Measurements from ENCODE around the gene DYSF. TPM values are rescaled to one million over a fixed set of nuclear protein-coding genes. Genes with fewer than 3 reads are reported as not detected.

DYSF gene
- total RNA-seq, 1 donor from 2014 or later = 4.2 TPM

DNA sequence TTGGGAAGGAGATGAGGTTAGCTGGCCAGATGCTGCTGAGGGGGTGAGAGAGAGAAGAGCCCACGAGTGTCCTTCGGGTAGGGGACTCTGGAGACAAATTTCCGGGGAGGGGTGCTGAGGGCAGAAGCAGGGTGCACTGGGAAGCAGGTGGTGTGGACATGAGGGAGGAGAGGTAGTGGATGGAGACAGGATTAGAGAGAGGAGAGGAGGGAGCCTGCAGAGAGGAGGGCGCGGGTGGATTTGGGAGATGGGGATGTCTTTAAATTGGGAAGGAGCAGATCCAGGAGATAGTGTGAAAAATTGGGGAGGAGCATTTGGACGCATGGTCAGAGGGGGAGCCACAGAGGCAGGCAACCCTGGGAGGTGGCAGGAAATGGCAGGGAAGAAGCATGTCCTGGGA, 154.7 kb downstream of the DYSF start:
- DNase-seq (ENCODE audit: extremely low spot score, unreplicated experiment) = peak; percentile 32
- TF ChIP-seq, protein P1, sequence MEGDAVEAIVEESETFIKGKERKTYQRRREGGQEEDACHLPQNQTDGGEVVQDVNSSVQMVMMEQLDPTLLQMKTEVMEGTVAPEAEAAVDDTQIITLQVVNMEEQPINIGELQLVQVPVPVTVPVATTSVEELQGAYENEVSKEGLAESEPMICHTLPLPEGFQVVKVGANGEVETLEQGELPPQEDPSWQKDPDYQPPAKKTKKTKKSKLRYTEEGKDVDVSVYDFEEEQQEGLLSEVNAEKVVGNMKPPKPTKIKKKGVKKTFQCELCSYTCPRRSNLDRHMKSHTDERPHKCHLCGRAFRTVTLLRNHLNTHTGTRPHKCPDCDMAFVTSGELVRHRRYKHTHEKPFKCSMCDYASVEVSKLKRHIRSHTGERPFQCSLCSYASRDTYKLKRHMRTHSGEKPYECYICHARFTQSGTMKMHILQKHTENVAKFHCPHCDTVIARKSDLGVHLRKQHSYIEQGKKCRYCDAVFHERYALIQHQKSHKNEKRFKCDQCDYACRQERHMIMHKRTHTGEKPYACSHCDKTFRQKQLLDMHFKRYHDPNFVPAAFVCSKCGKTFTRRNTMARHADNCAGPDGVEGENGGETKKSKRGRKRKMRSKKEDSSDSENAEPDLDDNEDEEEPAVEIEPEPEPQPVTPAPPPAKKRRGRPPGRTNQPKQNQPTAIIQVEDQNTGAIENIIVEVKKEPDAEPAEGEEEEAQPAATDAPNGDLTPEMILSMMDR (conservative IDR thresholded peaks at IDR 0.05) = no peak
- Mint-ChIP-seq H3K27me3 (peaks cover 22% of the 10 kb centered on the region), H3K4me1 (ENCODE audit: unreplicated experiment) (peaks cover 9% of the 10 kb centered on the region), H3K27ac (peak overlapping the region; percentile 68), H3K9me3 (no peaks in the 10 kb centered on the region), H3K36me3 (no peaks in the 10 kb centered on the region), H3K4me3 (no peak overlapping the region)

- H3K4me1 Mint-ChIP-seq (ENCODE audit: unreplicated experiment) = peaks cover 9% of the 10 kb centered on the region
- no peaks in the 10 kb centered on the region for H3K9me3 Mint-ChIP-seq
- peak; percentile 48 for DNase-seq (ENCODE audit: extremely low spot score, unreplicated experiment)
- TF ChIP-seq, protein P1 (conservative IDR thresholded peaks at IDR 0.05) = no peak
- H3K4me3 Mint-ChIP-seq = no peak overlapping the region
- peaks cover 22% of the 10 kb centered on the region for H3K27me3 Mint-ChIP-seq
- no peaks in the 10 kb centered on the region for H3K36me3 Mint-ChIP-seq
- H3K27ac Mint-ChIP-seq = no peak overlapping the region
These were observed 155.1 kb downstream of the DYSF start for GRCh38 chr2:71608441-71608840.

DNA sequence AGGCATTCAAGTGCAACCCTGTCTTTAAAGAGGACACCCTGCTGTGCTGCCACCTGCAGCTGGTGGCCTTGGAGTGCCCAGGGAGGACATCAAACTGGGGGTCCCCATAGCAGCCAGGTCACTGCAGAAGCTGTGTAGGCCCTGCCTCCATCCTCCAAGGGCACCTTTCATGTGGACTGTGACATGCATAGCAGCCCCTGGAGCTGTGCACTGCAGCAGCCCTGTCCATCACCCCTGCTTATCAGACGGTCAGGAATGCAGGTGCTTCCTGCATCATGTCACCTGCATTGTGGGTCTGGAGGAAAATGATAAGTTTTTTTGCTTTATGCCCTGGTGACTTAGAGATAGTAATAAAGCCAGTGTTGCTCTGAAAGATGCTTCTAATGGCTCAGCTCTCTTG, 155.7 kb downstream of the DYSF start:
- H3K36me3 Mint-ChIP-seq = no peaks in the 10 kb centered on the region
- TF ChIP-seq, protein P1 (conservative IDR thresholded peaks at IDR 0.05) = no peak
- DNase-seq (ENCODE audit: extremely low spot score, unreplicated experiment) = peak; percentile 53

DNA sequence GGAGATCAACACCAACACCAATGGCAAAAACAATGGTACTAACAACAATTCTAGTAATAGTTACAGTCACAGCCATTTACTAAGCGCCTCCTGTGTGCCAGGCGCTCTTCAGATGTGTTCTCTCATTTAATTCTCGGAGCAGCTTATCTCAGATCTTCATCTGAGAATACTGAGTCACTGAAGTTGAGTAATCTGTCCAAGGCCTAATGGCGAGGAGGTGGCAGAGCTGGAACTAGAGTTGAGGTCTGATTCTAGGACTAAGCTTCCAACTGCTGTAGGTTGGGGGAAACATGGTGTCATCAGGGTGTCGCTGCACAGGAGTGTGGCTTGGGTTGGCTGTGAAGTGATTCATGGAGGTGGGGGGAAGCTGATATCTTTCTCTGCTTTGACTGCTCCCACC, 156.1 kb downstream of the DYSF start:
- Mint-ChIP-seq H3K4me1 (ENCODE audit: unreplicated experiment) (peaks cover 11% of the 10 kb centered on the region), H3K36me3 (no peaks in the 10 kb centered on the region), H3K4me3 (no peak overlapping the region), H3K27me3 (peaks cover 20% of the 10 kb centered on the region), H3K27ac (no peak overlapping the region), H3K9me3 (no peaks in the 10 kb centered on the region)
- DNase-seq (ENCODE audit: extremely low spot score, unreplicated experiment) = peak; percentile 36
- TF ChIP-seq, protein P1 (conservative IDR thresholded peaks at IDR 0.05) = no peak

More for the DNA sequence above, 155.7 kb downstream of the DYSF start:
- Mint-ChIP-seq H3K4me1 (ENCODE audit: unreplicated experiment) (peaks cover 9% of the 10 kb centered on the region), H3K27me3 (peaks cover 22% of the 10 kb centered on the region), H3K9me3 (no peaks in the 10 kb centered on the region), H3K4me3 (no peak overlapping the region), H3K27ac (no peak overlapping the region)

GRCh38 chr2:71609958-71610357, 156.6 kb downstream of the DYSF start:
- Mint-ChIP-seq H3K27me3 (peaks cover 15% of the 10 kb centered on the region), H3K4me1 (ENCODE audit: unreplicated experiment) (peaks cover 11% of the 10 kb centered on the region), H3K9me3 (no peaks in the 10 kb centered on the region), H3K27ac (no peak overlapping the region), H3K4me3 (no peak overlapping the region), H3K36me3 (no peaks in the 10 kb centered on the region)
- DNase-seq (ENCODE audit: extremely low spot score, unreplicated experiment) = no peak
- TF ChIP-seq, protein P1 (conservative IDR thresholded peaks at IDR 0.05) = peak; percentile 47

DNA sequence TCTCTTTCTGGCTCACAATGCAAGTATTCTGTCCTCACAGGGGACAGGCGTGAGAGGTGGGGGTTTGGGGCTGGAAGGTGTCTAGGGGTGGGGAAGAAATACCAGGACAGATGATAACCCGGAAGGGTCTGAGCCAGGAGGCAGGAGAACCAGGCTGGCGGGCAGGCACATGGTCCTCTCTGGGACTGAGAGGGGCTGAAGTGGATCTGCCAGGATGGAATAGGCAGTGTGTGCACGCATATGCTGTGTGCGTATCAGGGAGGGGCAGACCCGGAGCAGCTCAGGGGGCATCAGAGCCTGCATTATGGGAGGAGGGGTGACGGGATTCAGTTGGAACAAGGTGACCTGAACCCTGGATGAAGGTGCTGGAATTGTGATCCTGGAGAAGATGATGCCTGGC, 157.3 kb downstream of the DYSF start:
- TF ChIP-seq, protein P1 (conservative IDR thresholded peaks at IDR 0.05) = no peak
- DNase-seq (ENCODE audit: extremely low spot score, unreplicated experiment) = peak; percentile 44
- H3K4me3 Mint-ChIP-seq = no peak overlapping the region
- H3K36me3 Mint-ChIP-seq = no peaks in the 10 kb centered on the region
- peaks cover 7% of the 10 kb centered on the region for H3K4me1 Mint-ChIP-seq (ENCODE audit: unreplicated experiment)
- no peak overlapping the region for H3K27ac Mint-ChIP-seq
- no peaks in the 10 kb centered on the region for H3K9me3 Mint-ChIP-seq
- H3K27me3 Mint-ChIP-seq = peaks cover 12% of the 10 kb centered on the region

All from type B pancreatic cell (in vitro differentiated cells).